Adrenal gland (tissue), 5 donors: ENCODE results near the gene KRTAP10-9.
"Not testable (repeated sequence)": the region's sequence is repeated elsewhere in the genome, so short reads cannot be mapped to it uniquely, and the experiment has no call there.

Source experiments
- CTCF ChIP-seq, 6 experiments: fragments of 450-650 bp in 4 of 6; fragments of 200-600 bp in 2 of 6; sonication (generic) in 1 of 6; IDR thresholded peaks; 1 replicate in 5 of 6; 2 replicates in 1 of 6; pipeline versions ENCODE4 v1.5.1 to v1.8.0; 2016 to 2021; ENCODE audit warnings: antibody characterized with exemption in 6 of 6, mild to moderate bottlenecking in 2 of 6, moderate library complexity in 1 of 6
- POLR2A ChIP-seq, 2 donors: fragments of 450-650 bp; IDR thresholded peaks; one replicate each; pipeline ENCODE4 v1.6.1; 2017; ENCODE audit warnings: antibody characterized with exemption in 2 of 2, mild to moderate bottlenecking in 2 of 2, moderate library complexity in 1 of 2
- donor health status: DM: no; HTN: no; CAD: no.

GRCh38 chr21:44590897-44591800 lies 35.7 kb upstream of the KRTAP10-9 start:
- not testable (repeated sequence) for TF ChIP-seq CTCF, POLR2A (IDR thresholded peaks at IDR 0.05)
